Measurements from ENCODE around the gene C4orf50.

Gene C4orf50

GRCh38 chr4:5991405-5991804 is 26.8 kb downstream of the C4orf50 start:
- DNase-seq = no peak

DNA sequence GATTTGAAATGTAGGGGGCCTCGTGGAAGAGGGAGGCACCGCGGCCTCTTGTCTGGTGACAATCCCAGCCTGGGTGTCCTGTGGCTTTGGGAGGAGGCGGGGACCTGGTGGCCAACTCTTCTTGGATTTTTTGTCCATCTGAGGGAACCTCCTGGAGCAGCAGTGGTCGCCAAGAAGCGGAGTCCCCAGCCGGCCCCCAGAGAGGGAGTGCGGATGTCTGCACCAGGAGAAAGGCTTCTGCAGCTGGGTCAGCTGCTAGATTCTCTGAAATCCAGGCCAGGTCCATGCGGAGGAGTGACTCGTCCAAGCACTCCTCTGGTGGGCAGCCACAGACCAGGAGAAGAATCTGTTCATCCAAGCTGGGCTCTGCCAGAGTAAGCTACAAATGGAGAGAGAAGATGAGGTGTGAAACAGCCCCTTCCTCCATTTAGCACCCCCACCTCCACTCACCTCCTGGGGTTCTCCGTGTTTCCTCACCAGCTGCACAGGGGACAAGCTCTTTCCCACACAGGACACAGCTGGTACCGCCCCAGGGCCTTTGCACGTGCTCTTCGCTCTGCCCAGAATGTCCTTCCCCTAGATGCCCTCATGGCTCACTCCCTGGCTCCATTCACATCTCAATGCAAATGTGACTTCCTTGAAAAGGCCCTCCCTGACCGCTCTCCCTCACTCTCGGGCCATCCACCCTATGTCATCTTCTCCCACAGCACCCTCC is 27.6 kb downstream of the C4orf50 start:
- DNase-seq = no peak

DNA sequence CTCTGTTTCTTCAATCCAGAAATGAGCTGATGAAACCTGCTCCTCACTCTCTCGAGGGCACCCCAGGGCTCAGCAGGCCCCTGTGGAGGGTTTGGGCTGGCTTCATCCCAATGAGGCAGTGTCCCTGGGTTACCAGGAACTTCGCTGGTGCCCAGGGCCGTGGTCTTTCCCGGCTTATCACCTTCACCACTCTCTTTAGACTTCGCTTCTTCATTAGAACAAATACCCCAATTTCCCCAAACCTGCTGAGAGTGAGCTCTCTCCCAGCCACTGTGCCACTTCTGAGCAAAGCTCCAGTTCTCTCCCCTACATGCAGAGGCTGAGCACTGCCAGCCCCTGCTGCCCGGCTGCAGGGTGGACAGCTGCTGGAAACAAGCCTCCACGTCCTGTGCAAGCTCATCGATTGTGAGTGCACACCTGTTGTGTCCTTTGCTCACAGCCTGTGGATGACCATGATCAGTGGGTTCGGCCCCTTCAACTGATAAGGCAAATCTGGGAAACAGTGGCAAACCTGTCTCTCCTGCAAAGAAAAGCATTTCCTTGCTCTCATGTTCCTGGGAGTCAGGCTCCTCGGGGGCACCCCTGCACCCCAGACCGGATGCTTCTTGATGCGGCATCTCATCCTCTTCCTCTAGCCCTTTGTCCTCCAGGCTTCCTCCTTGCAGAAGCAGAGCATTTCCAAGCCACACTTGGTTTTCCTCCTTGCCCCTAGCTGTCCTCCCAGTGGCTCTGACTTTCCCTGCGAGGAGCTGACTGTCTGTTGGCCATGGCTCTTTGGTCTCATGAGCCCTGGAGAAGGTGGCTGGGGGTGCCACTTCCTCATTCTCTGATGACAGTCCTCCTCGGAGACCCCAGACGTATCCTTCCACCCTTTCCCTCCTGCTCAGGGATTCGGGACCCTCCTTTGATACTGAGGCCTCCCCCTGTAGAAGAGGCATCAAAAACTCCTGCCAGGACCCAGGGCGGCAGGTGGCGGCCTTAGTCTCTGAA is 28.7 kb downstream of the C4orf50 start:
- no peak for DNase-seq

DNA sequence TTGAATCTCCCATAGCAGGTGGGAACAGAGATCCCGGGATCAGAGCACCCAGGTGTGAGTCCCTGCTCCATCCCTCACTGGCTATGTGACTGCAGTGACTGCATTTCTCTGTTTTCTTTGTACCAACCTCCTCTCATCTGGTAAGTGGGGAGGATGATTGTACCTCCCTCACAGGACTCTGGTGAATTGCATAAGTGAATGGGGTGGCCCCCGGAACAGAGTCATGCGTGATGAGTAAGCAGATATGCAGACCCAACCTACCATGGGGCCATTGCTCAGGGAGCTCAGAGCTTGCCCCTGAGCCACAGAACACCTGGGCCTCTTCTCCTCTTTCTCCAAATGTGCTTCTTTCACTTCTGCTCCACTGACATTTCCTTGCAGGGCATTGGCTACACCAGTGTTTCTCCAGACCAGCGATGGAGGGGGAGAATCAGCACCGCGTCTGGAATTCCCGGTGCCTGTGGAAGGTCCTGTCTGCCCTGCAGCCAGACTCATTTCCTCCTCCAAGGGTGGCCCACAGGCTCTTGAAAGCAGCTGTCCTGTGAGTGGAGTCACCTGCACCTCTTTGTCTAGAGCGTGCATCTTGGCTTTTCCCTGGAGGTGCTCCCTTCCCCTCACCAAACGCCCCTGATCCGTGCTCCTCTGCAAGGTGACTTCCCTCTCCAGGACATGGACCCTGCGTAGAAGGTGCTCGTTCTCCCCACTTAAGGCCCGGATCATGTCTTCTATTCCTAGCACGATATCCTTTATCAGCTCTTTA is 30.0 kb downstream of the C4orf50 start:
- DNase-seq = peak; percentile 2

DNA sequence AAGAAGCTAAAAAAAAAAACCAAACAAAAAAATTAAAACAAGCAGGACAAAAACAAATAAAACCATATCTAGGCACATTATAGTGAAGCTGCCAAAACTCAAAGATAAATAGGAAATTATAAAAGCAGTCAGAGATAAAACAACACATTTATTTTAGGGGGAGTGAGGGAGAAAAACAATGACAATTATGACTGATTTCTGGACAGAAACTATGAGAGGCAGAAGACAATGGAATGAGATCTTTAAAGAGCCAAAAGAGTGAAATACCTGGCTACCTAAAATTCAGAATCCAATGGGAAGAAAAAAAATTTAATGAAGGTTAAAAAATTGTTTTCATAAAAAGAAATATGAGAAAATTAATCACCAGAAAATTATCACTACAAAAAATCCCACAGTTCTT is 33.4 kb downstream of the C4orf50 start:
- DNase-seq = no peak

- no peak for DNase-seq
Observed at GRCh38 chr4:5982156-5982973, 35.9 kb downstream of the C4orf50 start.

DNA sequence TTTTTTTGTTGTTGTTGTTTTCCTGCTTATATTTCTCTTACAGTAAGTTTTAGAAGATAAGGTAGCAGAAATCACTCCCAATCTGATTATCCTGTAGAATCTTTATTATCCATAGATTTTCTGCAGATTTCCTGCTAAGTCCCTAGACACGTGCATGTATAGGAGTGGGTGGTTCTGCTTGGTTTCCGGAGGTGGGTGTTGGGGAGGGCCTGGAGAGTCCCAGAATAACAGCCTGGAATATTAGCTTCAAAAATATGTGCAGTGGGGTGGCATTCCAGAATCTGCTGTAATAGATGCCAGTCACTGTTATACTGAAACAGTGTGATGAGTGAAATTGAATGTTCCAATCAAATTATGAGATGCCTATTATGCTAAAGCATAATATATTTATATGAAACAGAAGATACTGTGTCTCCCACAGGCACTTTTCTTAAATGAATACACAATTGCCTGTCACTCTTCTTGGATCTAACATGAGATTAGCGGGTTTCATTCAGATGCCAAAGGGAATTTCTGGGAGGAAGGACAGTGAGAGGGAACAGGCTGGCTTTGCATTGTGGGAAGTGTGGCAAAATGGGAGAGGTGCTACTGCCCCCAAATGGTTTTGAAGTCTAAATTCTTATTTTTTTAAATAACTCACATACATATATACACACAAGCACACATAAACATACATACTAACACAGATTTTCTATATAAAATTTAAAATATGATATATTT is 37.6 kb downstream of the C4orf50 start:
- no peak for DNase-seq

DNA sequence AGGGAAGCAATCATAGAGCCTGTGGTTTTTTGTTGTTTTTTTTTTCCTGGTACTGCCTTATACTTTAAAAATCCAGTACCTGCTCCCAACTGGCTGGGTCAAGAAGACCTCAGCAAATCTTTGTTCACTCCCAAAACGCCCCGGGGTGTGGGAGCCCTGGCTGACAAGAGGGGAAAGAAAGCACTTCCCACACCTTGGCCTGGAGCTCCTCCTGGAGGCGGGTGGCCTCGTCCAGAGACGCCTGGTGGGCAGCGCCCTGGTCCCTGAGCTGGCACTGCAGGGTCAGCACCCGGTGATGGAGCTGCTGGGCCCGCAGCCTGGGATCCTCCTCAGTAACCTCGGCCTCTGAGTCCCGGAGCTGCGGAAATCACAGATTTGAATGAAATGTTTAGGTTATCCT is 38.2 kb downstream of the C4orf50 start:
- DNase-seq = no peak

DNA sequence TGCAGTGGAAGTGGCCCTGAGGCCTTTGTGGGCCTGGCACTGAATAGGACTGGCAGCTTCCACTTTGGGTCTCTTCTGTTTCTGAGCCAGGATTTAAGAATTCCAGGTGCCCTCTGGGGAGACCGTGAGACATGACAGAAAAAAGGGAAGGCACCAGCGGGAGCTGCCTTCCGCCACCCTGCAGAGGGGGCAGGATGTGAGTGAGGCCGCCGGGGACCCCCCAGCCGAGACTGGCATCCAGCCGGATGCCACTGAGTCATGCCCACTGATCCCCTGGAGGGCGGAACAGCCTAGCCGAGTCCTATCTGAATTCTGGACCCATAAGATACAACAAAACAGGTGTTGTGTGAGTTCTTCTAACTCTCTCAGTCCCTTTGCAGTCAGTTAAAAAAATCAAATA is 41.3 kb downstream of the C4orf50 start:
- DNase-seq = no peak

DNA sequence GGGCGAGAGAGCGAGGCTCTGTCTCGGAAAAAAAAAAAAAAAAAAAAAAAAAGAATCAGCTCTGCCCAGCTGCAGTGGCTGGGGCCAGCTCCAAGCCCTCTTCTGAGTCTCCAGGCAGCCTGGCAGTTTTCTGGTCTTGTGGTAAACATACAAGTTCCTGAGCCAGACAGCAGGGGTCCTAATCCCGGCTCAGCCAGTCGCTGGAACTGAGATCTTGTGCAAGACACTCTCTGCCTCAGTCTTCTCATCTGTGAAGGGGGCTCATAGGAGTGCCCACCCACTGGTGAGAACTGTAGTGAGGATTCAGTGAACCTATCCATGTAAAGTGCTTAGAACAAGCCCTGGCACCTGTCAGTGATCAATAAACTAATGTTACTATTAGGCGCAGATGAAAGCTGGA is 41.8 kb downstream of the C4orf50 start:
- no peak for DNase-seq

DNA sequence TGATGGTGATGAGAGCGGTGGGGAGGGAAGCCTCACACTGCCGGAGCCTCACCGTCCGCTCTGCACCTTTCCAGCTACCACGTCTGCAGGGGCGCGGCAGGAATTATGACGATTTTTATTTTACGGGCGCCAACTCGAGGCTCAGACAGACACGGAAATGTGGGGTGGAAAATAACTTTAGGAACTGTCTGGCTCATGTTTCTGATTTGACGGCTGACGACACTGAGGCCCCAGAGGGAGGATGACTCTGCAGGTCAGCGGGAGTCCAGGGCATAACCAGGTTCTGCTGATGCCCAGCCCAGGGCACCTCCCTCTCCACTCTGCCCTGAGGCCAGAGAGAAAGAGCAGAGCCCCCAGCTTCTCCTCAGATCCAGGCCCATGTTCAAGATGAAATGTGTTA is 43.9 kb downstream of the C4orf50 start:
- no peak for DNase-seq

DNA sequence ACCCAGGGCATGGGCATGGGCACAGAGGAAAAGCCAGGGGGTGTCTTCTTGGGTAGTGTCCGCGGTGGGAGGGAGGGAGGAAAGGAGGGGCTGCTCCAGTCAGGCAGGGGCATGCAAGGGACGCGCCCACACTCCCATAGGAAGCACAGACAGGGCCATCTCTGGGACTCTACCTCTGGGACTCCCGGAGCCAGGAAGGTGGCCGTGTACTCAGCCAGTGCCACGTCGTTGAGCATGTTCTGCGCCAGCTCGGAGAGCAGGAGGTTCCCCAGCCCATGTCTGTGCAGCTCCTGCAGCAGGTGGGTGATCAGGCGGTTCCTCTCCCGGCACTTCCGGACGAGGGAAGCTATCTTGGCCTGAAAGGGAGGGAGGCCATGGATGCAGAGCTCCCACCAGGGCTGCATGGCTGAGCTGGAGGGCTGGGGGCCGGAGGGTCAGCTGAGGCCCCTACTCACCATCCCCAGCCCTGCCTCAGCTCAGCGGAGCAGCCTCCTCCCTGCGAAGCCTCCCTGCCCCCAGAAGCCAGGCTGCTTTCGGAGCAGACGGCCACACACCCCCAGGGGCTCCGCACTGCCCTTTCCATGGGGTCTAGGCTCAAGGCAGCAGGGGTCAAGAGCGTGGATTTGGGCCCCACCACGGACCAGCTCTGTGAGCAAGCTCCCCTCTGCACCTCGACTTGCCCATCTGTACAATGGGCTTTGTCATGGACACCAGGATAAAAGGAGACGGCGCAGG is 44.6 kb downstream of the C4orf50 start:
- no peak for DNase-seq

DNA sequence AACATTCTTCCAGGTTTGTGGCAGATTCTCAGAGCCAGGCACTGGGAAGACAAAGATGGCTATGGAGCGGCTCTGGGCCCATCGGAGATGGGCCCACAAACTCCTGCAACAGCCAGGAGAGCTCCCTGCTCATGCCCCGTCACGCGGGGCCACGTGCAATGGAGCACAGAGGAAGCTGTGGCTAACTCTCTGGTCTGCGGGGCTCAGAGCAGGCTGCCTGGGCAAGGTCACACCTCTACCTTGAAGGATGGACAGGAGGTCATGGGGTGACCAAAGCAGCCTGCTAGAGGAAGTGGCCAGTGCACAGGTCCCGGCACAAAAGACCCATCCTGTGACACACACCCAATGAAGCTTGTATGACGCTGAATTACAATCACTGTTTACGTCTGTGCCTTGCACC is 45.2 kb downstream of the C4orf50 start:
- no peak for DNase-seq

DNA sequence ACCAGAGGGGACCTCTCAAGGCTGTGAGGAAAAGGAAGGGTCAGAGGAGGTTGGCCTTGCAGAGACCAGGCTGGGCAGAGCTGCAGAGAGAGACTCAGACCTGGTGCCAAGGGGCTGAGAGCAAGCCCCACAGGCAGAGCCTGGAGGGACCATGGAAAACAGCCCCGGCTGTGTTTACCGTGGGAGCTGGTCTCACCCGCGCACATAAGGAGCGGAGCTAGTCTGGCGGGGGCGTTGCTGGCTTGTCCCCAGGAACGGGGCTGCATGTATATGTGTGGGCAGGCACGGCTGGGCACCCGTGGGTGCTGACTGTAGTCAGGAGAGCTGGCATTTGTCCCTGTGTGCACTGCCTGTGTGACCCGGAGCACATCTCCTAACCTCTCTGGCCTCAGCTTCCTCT is 45.7 kb downstream of the C4orf50 start:
- no peak for DNase-seq

DNA sequence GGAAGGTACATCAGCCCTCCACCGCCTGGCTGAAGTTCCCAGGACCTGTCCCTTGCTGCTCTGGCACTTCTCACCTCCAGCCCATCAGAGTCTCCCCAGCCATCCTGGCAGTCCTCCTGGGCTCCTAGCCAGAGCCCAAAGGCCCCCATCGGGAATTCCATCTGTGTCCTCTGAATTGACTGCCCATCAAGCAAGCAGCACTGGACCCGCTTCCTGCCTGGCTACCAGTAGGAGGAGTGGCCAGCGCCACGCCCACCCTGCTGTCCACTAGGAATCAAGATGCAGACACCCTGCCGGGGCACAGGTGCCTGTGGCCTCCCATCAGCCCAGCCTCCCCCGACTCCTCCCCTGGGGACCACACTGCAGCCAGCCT is 47.2 kb downstream of the C4orf50 start:
- DNase-seq = no peak

GRCh38 chr4:5970381-5971077 is 47.7 kb downstream of the C4orf50 start:
- DNase-seq = no peak

- no peak for DNase-seq
Observed at GRCh38 chr4:5969777-5970176, 48.5 kb downstream of the C4orf50 start.

DNA sequence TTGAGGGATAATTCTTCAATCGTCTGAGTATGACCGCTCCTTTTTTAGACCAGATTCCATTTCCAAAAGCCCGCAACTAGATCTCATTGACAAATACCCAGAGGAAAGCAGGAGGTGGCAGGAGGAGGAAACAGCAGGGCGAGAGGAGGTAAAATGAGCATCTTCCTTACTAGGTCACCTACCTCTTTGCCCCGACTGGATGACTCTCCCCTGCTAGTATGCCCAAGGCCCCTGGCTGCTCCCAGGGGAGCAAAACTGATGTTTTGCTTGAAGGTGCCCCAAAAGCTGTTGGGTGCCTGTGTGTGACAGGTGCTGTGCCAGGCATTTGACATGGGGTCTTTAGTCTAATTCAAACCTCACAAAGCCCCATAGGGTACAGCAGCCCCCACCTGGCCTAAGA is 48.9 kb downstream of the C4orf50 start:
- DNase-seq = no peak

- no peak for DNase-seq
Observed at GRCh38 chr4:5968246-5968645, 50.0 kb downstream of the C4orf50 start.

DNA sequence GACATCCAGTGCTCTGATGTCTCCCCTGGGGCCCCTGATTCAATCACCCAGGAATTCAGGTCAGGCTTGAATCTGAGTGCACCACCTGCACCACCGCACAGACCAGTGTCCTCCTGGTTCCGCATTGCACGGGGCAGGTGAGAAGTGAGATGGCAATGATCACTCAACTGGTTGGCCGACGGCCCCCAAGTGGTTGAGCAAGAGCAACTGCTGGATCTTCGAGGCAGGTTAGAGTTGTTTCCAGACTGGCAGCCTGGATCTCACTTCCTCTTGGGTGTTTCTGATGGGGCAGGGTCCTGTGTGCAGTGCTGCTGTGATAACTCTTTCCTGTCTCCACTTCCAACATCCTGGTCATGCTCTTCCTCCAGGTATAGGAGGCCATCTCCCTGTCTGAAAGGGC is 50.4 kb downstream of the C4orf50 start:
- no peak for DNase-seq

DNA sequence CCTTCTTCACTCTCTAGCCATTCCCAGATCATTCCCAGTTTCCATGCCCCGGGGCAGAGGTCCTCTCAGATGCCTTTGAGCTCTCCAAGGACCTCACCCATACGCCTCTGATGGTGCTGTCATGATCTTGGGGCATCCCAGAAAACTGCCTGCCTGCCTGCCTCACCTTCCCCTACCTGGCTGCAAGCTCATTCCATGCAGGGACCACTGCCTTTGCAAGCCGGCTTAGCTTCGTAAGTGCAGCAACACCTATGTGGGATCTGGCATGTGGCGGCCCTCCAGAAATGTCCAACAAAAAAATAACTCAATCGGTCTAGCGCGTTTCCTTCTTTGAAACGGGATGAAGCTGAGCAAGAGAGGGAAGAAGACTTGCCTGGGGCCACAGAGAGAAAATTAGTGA is 53.0 kb downstream of the C4orf50 start:
- no peak for DNase-seq
